ENCODE data around the gene ISCU. TPM values are rescaled to one million over a fixed set of nuclear protein-coding genes. Genes with fewer than 3 reads are reported as not detected.

ISCU gene
- total and polyA plus RNA-seq, 2 of the 8 experiments (the other 6 are each of a cell fraction or from before 2014, with no cell fraction given): 72.1 to 78.1 TPM

- Histone ChIP-seq H3K36me3 (ENCODE audit: control insufficient read depth in 2 of 4, insufficient read depth in 4 of 4, low read length in 3 of 4) (no peaks in the 10 kb centered on the region), H3K14ac (ENCODE audit: insufficient read length) (no peak overlapping the region), H2AK5ac (ENCODE audit: low read depth, low read length) (peak overlapping the region; percentile 65; the same call in 1 of the 2 replicates), H4K5ac (ENCODE audit: insufficient read length, low read depth, low read length) (no peak overlapping the region), H3K79me2 (ENCODE audit: control insufficient read depth in 1 of 2, insufficient read depth in 2 of 2, low read length in 2 of 2) (no peaks in the 10 kb centered on the region), H2BK120ac (replicated peaks; ENCODE audit: low read depth, low read length) (no peak overlapping the region), H3K56ac (replicated peaks; ENCODE audit: insufficient read length, low read depth, low read length) (no peak overlapping the region), H4K91ac (replicated peaks; ENCODE audit: insufficient read length, low read length) (no peak overlapping the region), H3K27ac (ENCODE audit: low read depth, low read length) (no peak overlapping the region), H3K4me2 (ENCODE audit: insufficient read depth in 1 of 2, low read depth in 2 of 2, low read length in 2 of 2) (no peak overlapping the region), H3K79me1 (ENCODE audit: low read depth, low read length) (no peaks in the 10 kb centered on the region), H3K23me2 (ENCODE audit: low read depth, low read length) (peaks cover 9% of the 10 kb centered on the region; the same call in 1 of the 2 replicates), H2BK20ac (ENCODE audit: low read length) (0 out of 2 replicates have a peak overlapping the region, but pooled peaks have one; percentile 32), H3K27me3 (replicated peaks in 1 of 4; ENCODE audit: control insufficient read depth in 3 of 4, extremely low read depth in 1 of 4, insufficient read depth in 3 of 4, low read length in 3 of 4) (no peaks in the 10 kb centered on the region), H2BK15ac (ENCODE audit: low read length) (0 out of 2 replicates have a peak overlapping the region, but pooled peaks have one; percentile 46), H3K18ac (ENCODE audit: extremely low read depth, low read length) (no peak overlapping the region; the same call in 1 of the 2 replicates), H3K4ac (replicated peaks; ENCODE audit: insufficient read length, low read depth, low read length) (no peak overlapping the region), H4K20me1 (replicated peaks in 1 of 2; ENCODE audit: control insufficient read depth in 1 of 2, insufficient read depth in 2 of 2, low read length in 2 of 2) (no peaks in the 10 kb centered on the region), H2AFZ (ENCODE audit: low read length) (0 out of 2 replicates have a peak overlapping the region, but pooled peaks have one; percentile 57), H3K23ac (ENCODE audit: insufficient read length) (no peak overlapping the region), H3K4me3 (ENCODE audit: extremely low read depth in 1 of 4, insufficient read depth in 2 of 4, low read depth in 3 of 4, low read length in 4 of 4) (no peak overlapping the region), H3K4me1 (replicated peaks in 1 of 4; ENCODE audit: control insufficient read depth in 3 of 4, insufficient read depth in 4 of 4, low read length in 3 of 4) (peaks cover 0 to 8% (median 0%) of the 10 kb centered on the region in 4 experiments; a peak in 2 of 7 replicates), H3K9me3 (ENCODE audit: insufficient read depth in 2 of 2, low read depth in 1 of 2, low read length in 1 of 2) (no peaks in the 10 kb centered on the region), H2BK12ac (ENCODE audit: low read depth, low read length) (0 out of 2 replicates have a peak overlapping the region, but pooled peaks have one; percentile 7), H4K8ac (ENCODE audit: extremely low read depth, insufficient read depth, low read length) (no peak overlapping the region), H2BK5ac (ENCODE audit: low read depth, low read length) (no peak overlapping the region), H3K9ac (replicated peaks in 1 of 4; ENCODE audit: extremely low read depth in 1 of 4, low read depth in 3 of 4, low read length in 3 of 4) (no peak overlapping the region; a peak in 1 of 7 replicates)
- FAIRE-seq: no peak
- CTCF ChIA-PET (ENCODE audit: partially characterized antibody): interaction anchor here (0.7 to 22.5 kb wide), 3 partner anchors 11 to 40 kb away, joined by 3 to 523 read pairs (median 63); partner anchors contain the start of genes ISCU and SART3
- POLR2A ChIA-PET (ENCODE audit: partially characterized antibody): interaction anchor here (0.7 to 1.4 kb wide), 4 partner anchors 11 to 46 kb away, joined by 3 to 4 read pairs (median 3); partner anchors contain the start of gene ISCU
- whole genome bisulfite sequencing, 2 experiments (ENCODE audit: extremely low coverage in 1 of 2, insufficient coverage in 1 of 2, insufficient read length in 1 of 2, insufficient replicate concordance in 2 of 2, low coverage in 1 of 2, low lambda C conversion rate in 2 of 2, missing lambda C conversion rate in 1 of 2): 94% methylated on average over 9 of the region's 9 CpGs; no CpG with 5 or more reads in 1 of the 2 experiments
- DNase-seq (ENCODE audit: low read depth in 1 of 2, low spot score in 2 of 2): no peak
- no peak for TF ChIP-seq RFX5 (IDR thresholded peaks at IDR 0.05; ENCODE audit: borderline replicate concordance, low read depth, low read length)
- no peak for TF ChIP-seq MAX (IDR thresholded peaks at IDR 0.05)
- no peak for TF ChIP-seq RNF2 (IDR thresholded peaks at IDR 0.05; ENCODE audit: borderline replicate concordance, low read depth, low read length, missing control alignments, poor library complexity, severe bottlenecking)
- TF ChIP-seq JUND (IDR thresholded peaks at IDR 0.05; ENCODE audit: low read length): no peak
- no peak for TF ChIP-seq TCF12 (IDR thresholded peaks at IDR 0.05; ENCODE audit: low read depth, low read length)
- no peak for TF ChIP-seq GTF2F1 (IDR thresholded peaks at IDR 0.05; ENCODE audit: borderline replicate concordance, low read depth, low read length)
- TF ChIP-seq BRCA1 (IDR thresholded peaks at IDR 0.05; ENCODE audit: low read depth, low read length): no peak
Observed at GRCh38 chr12:108606492-108606891, 44.1 kb downstream of the ISCU start.

Measured in H1 (cell line).